HCT116 (cell line): ENCODE results near the gene TCP10L.

Experiments
- EZH2 ChIP-seq: fragments of 200-600 bp; sonication (generic); IDR thresholded peaks from 2 replicates; pipeline ENCODE4 v1.6.1; 2017; ENCODE audit warnings: antibody characterized with exemption, mixed run types
- JUND ChIP-seq: IDR thresholded peaks from 2 replicates; pipeline ENCODE4 v1.6.1; 2012
- POLR2A ChIP-seq: IDR thresholded peaks from 2 replicates; pipeline ENCODE4 v1.7.0; 2011; ENCODE audit warnings: borderline replicate concordance; ENCODE audit not compliant: insufficient read depth, insufficient read length; ENCODE audit errors: extremely low read depth
- POLR2AphosphoS5 ChIP-seq: IDR thresholded peaks from 2 replicates; pipeline ENCODE4 v1.6.1; 2011; ENCODE audit warnings: mild to moderate bottlenecking, low read depth, low read length, moderate library complexity
- TCF7L2 ChIP-seq: IDR thresholded peaks from 2 replicates; pipeline ENCODE4 v1.7.0; 2011; ENCODE audit warnings: borderline replicate concordance, inconsistent platforms; ENCODE audit not compliant: insufficient read depth, insufficient read length; ENCODE audit errors: extremely low read depth
- TF ChIP-seq, protein P1 (sequence below), 3 experiments: fragments of 200-600 bp in 1 of 3; sonication (generic) in 1 of 3; IDR thresholded peaks in 2 of 3; conservative IDR thresholded peaks in 1 of 3; 2 replicates each; pipeline ENCODE4 v1.5.1; 2012 to 2017; ENCODE audit warnings: low read depth in 2 of 3, low read length in 2 of 3, antibody characterized with exemption in 1 of 3, borderline replicate concordance in 1 of 3, control low read depth in 1 of 3, mild to moderate bottlenecking in 1 of 3, mixed read lengths in 1 of 3, mixed run types in 1 of 3, moderate library complexity in 1 of 3; ENCODE audit not compliant: insufficient read depth in 1 of 3
- TF ChIP-seq, protein P2 (sequence below): IDR thresholded peaks from 2 replicates; pipeline ENCODE4 v1.6.1; 2012; ENCODE audit warnings: low read depth
- TF ChIP-seq, protein P3 (sequence below): IDR thresholded peaks from 2 replicates; pipeline ENCODE4 v1.6.1; 2012

DNA sequence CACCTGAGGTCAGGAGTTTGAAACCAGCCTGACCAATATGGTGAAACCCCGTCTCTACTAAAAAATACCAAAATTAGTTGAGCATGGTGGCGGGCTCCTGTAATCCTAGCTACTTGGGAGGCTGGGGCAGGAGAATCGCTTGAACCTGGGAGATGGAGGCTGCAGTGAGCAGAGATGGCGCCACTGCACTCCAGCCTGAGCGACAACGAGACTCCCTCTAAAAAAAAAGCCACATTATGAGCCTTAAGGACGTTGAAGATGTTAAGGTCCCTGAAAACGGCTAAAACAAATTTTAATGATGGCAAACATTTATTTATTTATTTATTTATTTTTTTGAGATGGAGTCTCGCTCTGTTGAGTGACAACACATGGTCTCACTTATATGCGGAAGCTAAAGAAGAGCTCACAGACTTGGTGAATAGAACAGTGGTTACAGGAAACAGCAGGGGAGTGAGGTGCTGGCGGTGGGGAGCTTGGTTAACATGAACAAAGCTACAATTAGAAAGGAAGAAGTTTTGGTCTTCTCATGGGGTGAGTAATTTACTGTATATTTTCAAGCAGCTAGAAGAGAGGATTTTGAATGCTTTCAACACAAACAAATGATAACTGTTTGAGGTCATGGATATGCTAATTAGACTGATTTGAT is 47.1 kb downstream of the TCP10L start:
- TF ChIP-seq POLR2A, result no peak
- TF ChIP-seq, protein P1, sequence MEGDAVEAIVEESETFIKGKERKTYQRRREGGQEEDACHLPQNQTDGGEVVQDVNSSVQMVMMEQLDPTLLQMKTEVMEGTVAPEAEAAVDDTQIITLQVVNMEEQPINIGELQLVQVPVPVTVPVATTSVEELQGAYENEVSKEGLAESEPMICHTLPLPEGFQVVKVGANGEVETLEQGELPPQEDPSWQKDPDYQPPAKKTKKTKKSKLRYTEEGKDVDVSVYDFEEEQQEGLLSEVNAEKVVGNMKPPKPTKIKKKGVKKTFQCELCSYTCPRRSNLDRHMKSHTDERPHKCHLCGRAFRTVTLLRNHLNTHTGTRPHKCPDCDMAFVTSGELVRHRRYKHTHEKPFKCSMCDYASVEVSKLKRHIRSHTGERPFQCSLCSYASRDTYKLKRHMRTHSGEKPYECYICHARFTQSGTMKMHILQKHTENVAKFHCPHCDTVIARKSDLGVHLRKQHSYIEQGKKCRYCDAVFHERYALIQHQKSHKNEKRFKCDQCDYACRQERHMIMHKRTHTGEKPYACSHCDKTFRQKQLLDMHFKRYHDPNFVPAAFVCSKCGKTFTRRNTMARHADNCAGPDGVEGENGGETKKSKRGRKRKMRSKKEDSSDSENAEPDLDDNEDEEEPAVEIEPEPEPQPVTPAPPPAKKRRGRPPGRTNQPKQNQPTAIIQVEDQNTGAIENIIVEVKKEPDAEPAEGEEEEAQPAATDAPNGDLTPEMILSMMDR (IDR thresholded peaks at IDR 0.05 in 2 of 3, conservative IDR thresholded peaks at IDR 0.05 in 1 of 3; ENCODE audit: borderline replicate concordance in 1 of 3, insufficient read depth in 1 of 3, low read depth in 2 of 3, low read length in 2 of 3), result no peak
- TF ChIP-seq, protein P2, sequence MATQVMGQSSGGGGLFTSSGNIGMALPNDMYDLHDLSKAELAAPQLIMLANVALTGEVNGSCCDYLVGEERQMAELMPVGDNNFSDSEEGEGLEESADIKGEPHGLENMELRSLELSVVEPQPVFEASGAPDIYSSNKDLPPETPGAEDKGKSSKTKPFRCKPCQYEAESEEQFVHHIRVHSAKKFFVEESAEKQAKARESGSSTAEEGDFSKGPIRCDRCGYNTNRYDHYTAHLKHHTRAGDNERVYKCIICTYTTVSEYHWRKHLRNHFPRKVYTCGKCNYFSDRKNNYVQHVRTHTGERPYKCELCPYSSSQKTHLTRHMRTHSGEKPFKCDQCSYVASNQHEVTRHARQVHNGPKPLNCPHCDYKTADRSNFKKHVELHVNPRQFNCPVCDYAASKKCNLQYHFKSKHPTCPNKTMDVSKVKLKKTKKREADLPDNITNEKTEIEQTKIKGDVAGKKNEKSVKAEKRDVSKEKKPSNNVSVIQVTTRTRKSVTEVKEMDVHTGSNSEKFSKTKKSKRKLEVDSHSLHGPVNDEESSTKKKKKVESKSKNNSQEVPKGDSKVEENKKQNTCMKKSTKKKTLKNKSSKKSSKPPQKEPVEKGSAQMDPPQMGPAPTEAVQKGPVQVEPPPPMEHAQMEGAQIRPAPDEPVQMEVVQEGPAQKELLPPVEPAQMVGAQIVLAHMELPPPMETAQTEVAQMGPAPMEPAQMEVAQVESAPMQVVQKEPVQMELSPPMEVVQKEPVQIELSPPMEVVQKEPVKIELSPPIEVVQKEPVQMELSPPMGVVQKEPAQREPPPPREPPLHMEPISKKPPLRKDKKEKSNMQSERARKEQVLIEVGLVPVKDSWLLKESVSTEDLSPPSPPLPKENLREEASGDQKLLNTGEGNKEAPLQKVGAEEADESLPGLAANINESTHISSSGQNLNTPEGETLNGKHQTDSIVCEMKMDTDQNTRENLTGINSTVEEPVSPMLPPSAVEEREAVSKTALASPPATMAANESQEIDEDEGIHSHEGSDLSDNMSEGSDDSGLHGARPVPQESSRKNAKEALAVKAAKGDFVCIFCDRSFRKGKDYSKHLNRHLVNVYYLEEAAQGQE, result no peak
- TF ChIP-seq EZH2, result no peak
- TF ChIP-seq, protein P3, sequence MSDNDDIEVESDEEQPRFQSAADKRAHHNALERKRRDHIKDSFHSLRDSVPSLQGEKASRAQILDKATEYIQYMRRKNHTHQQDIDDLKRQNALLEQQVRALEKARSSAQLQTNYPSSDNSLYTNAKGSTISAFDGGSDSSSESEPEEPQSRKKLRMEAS, result no peak
- no peak for TF ChIP-seq JUND
- no peak for TF ChIP-seq TCF7L2
- TF ChIP-seq POLR2AphosphoS5, result no peak
